Measurements from ENCODE around the gene MYH9.

DNA sequence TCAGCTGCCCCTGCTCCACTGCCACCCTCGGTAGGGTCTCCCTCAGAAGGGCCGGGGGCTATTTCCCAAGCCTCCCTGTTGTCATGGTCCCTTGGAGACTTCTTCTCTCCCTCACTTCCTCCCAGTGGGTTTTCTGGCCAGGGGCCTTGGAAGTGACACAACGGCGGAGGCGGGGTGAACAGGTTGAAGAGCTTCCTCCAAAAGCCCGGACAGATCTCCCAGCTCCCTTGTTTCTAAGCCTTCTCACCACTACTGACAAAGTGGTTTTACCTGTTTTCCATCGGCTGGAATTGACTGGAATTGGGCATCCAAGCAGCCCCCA is 14.5 kb downstream of the MYH9 start:
- no peak for TF ChIP-seq CTCF (IDR thresholded peaks at IDR 0.05; ENCODE audit: low read depth, low read length, missing input control)
- no peak for TF ChIP-seq YY1 (IDR thresholded peaks at IDR 0.05)
- no peak for TF ChIP-seq EGR1 (IDR thresholded peaks at IDR 0.05; ENCODE audit: low read depth in 2 of 2)
- no peak for TF ChIP-seq RAD21 (IDR thresholded peaks at IDR 0.05)
